Endothelial cell of umbilical vein (primary cell): Measurements from ENCODE around the gene ASPHD2. TPM values are rescaled to one million over a fixed set of nuclear protein-coding genes. Genes with fewer than 3 reads are reported as not detected.
"Not testable (repeated sequence)": the region's sequence is repeated elsewhere in the genome, so short reads cannot be mapped to it uniquely, and the experiment has no call there.

ENCODE experiments used
- BruUV-seq: library from RNA; stranded (reverse); fragments of 400-500 nt; replicated peaks from 2 replicates; lab custom pipeline; 2021; lab: Mats Ljungman, UMichigan
- CTCF ChIA-PET: fragments of 300-600, 350-600 bp; sonication (Branson Sonifier 250); formaldehyde crosslinking; loops from one replicate; lab custom pipeline; 2021; ENCODE audit warnings: antibody characterized with exemption, inconsistent platforms; lab: Charles Lee
- POLR2A ChIA-PET: fragments of 300-600, 350-600 bp; sonication (Branson Sonifier 250); formaldehyde crosslinking; loops from one replicate; lab custom pipeline; 2021; ENCODE audit warnings: antibody characterized with exemption, inconsistent platforms; lab: Charles Lee
- DNase-seq: peaks from one replicate; pipeline ENCODE4 v3.0.0-alpha.2; 2011; ENCODE audit warnings: low read depth, low spot score
- FAIRE-seq: peaks from 2 replicates; lab custom pipeline; 2011; peaks lifted over from hg19 to GRCh38; lab: Jason Lieb, UNC
- H2AFZ ChIP-seq: 2 replicates; pipeline ENCODE4 v1.6.0; 2012; ENCODE audit warnings: low read depth, low read length, control low read depth, inconsistent platforms
- H3K27ac ChIP-seq: 2 replicates; pipeline ENCODE4 v1.5.1; 2011; ENCODE audit warnings: low read depth, mild to moderate bottlenecking, control low read depth, low read length, moderate library complexity; ENCODE audit not compliant: insufficient read depth
- H3K27me3 ChIP-seq, 2 experiments: 2 replicates each; pipeline versions ENCODE4 v1.6.0 to v1.6.1; 2011; ENCODE audit warnings: low read length in 2 of 2, mixed read lengths in 1 of 2; ENCODE audit not compliant: control insufficient read depth in 2 of 2, insufficient read depth in 2 of 2
- H3K36me3 ChIP-seq, 2 experiments: 2 replicates in 1 of 2; 3 replicates in 1 of 2; pipeline ENCODE4 v1.5.1; 2011; ENCODE audit warnings: low read length in 2 of 2, mild to moderate bottlenecking in 1 of 2, moderate library complexity in 1 of 2; ENCODE audit not compliant: control insufficient read depth in 2 of 2, insufficient read depth in 2 of 2; ENCODE audit errors: extremely low read depth in 1 of 2
- H3K4me1 ChIP-seq: 3 replicates; pipeline ENCODE4 v1.5.1; 2011; ENCODE audit warnings: mild to moderate bottlenecking, low read length; ENCODE audit not compliant: control insufficient read depth, insufficient read depth; ENCODE audit errors: extremely low read depth
- H3K4me2 ChIP-seq: 2 replicates; pipeline ENCODE4 v1.6.1; 2011; ENCODE audit warnings: low read length, control low read depth, mixed read lengths; ENCODE audit not compliant: insufficient read depth
- H3K4me3 ChIP-seq, 3 experiments: fragments of 200-600 bp in 1 of 3; sonication (generic), shearing (Covaris generic) in 1 of 3; replicated peaks in 1 of 3; 2 replicates each; pipeline ENCODE4 v1.5.1; 2011 to 2016; ENCODE audit warnings: control low read depth in 3 of 3, low read length in 3 of 3, mild to moderate bottlenecking in 2 of 3, inconsistent platforms in 1 of 3, low read depth in 1 of 3, moderate library complexity in 1 of 3; ENCODE audit not compliant: insufficient read depth in 1 of 3
- H3K79me2 ChIP-seq: 2 replicates; pipeline ENCODE4 v1.6.0; 2012; ENCODE audit warnings: low read length, inconsistent platforms; ENCODE audit not compliant: control insufficient read depth, insufficient read depth
- H3K9ac ChIP-seq: replicated peaks from 2 replicates; pipeline ENCODE3; 2011; ENCODE audit warnings: low read length, control low read depth; ENCODE audit not compliant: insufficient read depth; ENCODE audit errors: extremely low read depth
- H3K9me1 ChIP-seq: replicated peaks from 3 replicates; pipeline ENCODE4 v1.6.0; 2011; ENCODE audit warnings: mild to moderate bottlenecking, low read length; ENCODE audit not compliant: control insufficient read depth, insufficient read depth; ENCODE audit errors: extremely low read depth
- H3K9me3 ChIP-seq: replicated peaks from 2 replicates; pipeline ENCODE4 v1.5.1; 2012; ENCODE audit warnings: low read length, inconsistent platforms; ENCODE audit not compliant: control insufficient read depth, insufficient read depth
- H4K20me1 ChIP-seq: replicated peaks from 2 replicates; pipeline ENCODE3; 2011; ENCODE audit warnings: mild to moderate bottlenecking, low read length; ENCODE audit not compliant: control insufficient read depth, insufficient read depth; ENCODE audit errors: extremely low read depth
- FOS ChIP-seq: IDR thresholded peaks from 2 replicates; pipeline ENCODE4 v1.6.1; 2011; ENCODE audit warnings: mild to moderate bottlenecking, low read length, moderate library complexity, borderline replicate concordance; ENCODE audit not compliant: insufficient read depth
- GATA2 ChIP-seq: IDR thresholded peaks from 2 replicates; pipeline ENCODE4 v1.7.0; 2011; ENCODE audit warnings: low read depth, mild to moderate bottlenecking, moderate library complexity, mixed read lengths, low read length; ENCODE audit not compliant: insufficient read length, insufficient read depth
- JUN ChIP-seq: IDR thresholded peaks from 2 replicates; pipeline ENCODE4 v1.6.1; 2011; ENCODE audit warnings: borderline replicate concordance, low read depth; ENCODE audit not compliant: insufficient read length, insufficient read depth
- POLR2AphosphoS5 ChIP-seq: IDR thresholded peaks from 2 replicates; pipeline ENCODE4 v1.6.1; 2012; ENCODE audit warnings: low read depth, mild to moderate bottlenecking, control low read depth, low read length, moderate library complexity; ENCODE audit not compliant: insufficient read depth
- dilution Hi-C: fragments of 300-500 bp; cut with MboI; formaldehyde crosslinking; loops from one replicate; pipeline ENCODE4 v1.15.0; 2019; ENCODE audit warnings: low sequenced_read_pairs; ENCODE audit not compliant: extremely low pct_ligation_motif_present
- intact Hi-C: fragments of 100-400 bp; cut with micrococcal nuclease; formaldehyde crosslinking; loops from one replicate; pipeline ENCODE4 v1.10.0; 2022
- polyA plus RNA-seq, 4 experiments: library from polyadenylated mRNA; depleted of rRNA in 3 of 4; stranded (reverse) in 3 of 4; unstranded in 1 of 4; fragments of >200 nt; gene quantifications; 2 replicates each; pipeline versions ENCODE4 v1.2.1 to v1.2.3, GENCODE V29; 2011 to 2012; ENCODE audit warnings: missing spikeins in 1 of 4
- total RNA-seq: library from RNA; stranded (reverse); gene quantifications from 2 replicates; pipeline ENCODE4 v1.2.3, GENCODE V29; 2021
- TF ChIP-seq, protein P1 (sequence below), 2 donors: IDR thresholded peaks; 1 replicate in 1 of 2; 2 replicates in 1 of 2; pipeline ENCODE4 v1.5.1; 2011; ENCODE audit warnings: low read length in 2 of 2, mild to moderate bottlenecking in 2 of 2, moderate library complexity in 2 of 2, control low read depth in 1 of 2, inconsistent platforms in 1 of 2, low read depth in 1 of 2; ENCODE audit not compliant: insufficient read depth in 1 of 2; ENCODE audit errors: extremely low read depth in 1 of 2

The ASPHD2 gene
- total and polyA plus RNA-seq, 2 donors (not counting 3 experiments of a cell fraction or from before 2014, with no cell fraction given) = 4.8 to 5.5 TPM

DNA sequence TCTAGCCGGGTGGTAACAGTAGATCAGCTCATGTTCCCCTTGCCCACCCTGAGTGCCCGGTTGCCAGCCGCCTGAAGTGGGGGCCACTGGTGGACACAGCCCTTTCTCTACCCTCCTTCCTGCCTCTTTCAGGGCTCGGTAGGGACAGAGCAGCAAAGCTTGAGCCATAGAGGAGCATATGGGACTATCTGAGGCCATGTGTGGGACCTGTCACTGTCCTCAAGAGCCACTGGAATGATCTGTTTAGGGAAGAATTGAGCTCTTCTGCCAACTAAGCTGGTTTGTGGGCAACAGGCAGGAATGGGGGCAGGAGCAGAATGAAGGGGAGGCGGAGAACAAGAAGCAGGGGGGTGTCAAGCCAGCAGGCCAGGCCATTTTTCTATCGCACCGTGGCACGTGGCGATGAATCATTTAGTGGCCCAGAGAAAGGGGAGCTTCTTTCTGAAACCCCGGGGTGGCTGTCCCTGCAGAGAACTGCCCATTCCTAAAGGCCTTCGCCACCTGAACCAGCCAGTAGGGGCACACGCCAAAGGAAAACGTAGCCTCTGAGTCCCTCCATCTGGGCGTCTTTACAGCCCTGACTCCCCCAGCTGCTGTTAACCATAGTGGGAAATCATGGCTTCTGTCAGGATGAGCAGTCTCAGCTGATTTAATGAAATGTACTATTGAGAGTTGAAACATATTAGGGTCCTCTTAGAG is 8.8 kb downstream of the ASPHD2 start:
- TF ChIP-seq, protein P1, sequence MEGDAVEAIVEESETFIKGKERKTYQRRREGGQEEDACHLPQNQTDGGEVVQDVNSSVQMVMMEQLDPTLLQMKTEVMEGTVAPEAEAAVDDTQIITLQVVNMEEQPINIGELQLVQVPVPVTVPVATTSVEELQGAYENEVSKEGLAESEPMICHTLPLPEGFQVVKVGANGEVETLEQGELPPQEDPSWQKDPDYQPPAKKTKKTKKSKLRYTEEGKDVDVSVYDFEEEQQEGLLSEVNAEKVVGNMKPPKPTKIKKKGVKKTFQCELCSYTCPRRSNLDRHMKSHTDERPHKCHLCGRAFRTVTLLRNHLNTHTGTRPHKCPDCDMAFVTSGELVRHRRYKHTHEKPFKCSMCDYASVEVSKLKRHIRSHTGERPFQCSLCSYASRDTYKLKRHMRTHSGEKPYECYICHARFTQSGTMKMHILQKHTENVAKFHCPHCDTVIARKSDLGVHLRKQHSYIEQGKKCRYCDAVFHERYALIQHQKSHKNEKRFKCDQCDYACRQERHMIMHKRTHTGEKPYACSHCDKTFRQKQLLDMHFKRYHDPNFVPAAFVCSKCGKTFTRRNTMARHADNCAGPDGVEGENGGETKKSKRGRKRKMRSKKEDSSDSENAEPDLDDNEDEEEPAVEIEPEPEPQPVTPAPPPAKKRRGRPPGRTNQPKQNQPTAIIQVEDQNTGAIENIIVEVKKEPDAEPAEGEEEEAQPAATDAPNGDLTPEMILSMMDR (IDR thresholded peaks at IDR 0.05; ENCODE audit: extremely low read depth in 1 of 2, insufficient read depth in 1 of 2, low read depth in 1 of 2, low read length in 2 of 2) = no peak
- TF ChIP-seq GATA2 = no peak
- no peak for TF ChIP-seq FOS
- TF ChIP-seq POLR2AphosphoS5 = no peak
- TF ChIP-seq JUN = no peak
- intact Hi-C loops = no loop called here
- H3K9ac ChIP-seq = no peak overlapping the region
- H4K20me1 ChIP-seq = no peaks in the 10 kb centered on the region
- H2AFZ ChIP-seq = no peak overlapping the region
- FAIRE-seq (no peak), DNase-seq (no peak)
- no peaks in the 10 kb centered on the region for H3K9me3 ChIP-seq
- H3K9me1 ChIP-seq = no peaks in the 10 kb centered on the region
- no peak overlapping the region for H3K27ac ChIP-seq
- no peaks in the 10 kb centered on the region for H3K79me2 ChIP-seq
- CTCF ChIA-PET = interaction anchor here (1.3 to 1.9 kb wide), 2 partner anchors 23 to 36 kb away, joined by 3 to 8 read pairs; no protein-coding TSS in a partner anchor
- POLR2A ChIA-PET = no interaction called here
- no peak overlapping the region for H3K4me3 ChIP-seq
- no peaks in the 10 kb centered on the region for H3K4me1 ChIP-seq
- no TSS peak for BruUV-seq
- dilution Hi-C loops = no loop called here
- no peaks in the 10 kb centered on the region for H3K27me3 ChIP-seq
- H3K36me3 ChIP-seq = peaks cover 0 to 6% of the 10 kb centered on the region in 2 experiments
- H3K4me2 ChIP-seq = no peak overlapping the region

DNA sequence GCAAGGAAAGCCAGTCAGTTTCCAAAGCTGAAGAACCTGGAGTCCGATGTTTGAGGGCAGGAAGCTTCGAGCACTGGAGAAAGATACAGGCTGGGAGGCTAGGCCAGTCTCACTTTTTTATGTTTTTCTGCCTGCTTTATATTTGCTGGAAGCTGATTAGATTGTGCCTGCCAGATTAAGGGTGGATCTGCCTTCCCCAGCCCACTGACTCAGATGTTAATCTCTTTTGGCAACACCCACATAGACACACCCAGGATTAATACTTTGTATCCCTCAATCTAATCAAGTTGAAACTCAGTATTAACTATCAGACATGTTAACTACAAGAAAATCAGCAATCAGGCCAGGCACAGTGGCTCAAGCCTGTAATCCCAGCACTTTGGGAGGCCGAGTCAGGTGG is 9.7 kb downstream of the ASPHD2 start:
- H3K4me1 ChIP-seq, H4K20me1 ChIP-seq, H3K9me3 ChIP-seq, H3K79me2 ChIP-seq, H3K27me3 ChIP-seq, H3K9me1 ChIP-seq, POLR2A ChIA-PET, H3K4me3 ChIP-seq, dilution Hi-C loops, H3K27ac ChIP-seq, DNase-seq, H2AFZ ChIP-seq, H3K4me2 ChIP-seq, CTCF ChIA-PET, intact Hi-C loops, BruUV-seq, H3K9ac ChIP-seq, H3K36me3 ChIP-seq, FAIRE-seq: not testable (repeated sequence)
